Neural crest cell (in vitro differentiated cells): Measurements from ENCODE around the gene HSPA1A. TPM values are rescaled to one million over a fixed set of nuclear protein-coding genes. Genes with fewer than 3 reads are reported as not detected.
"Not testable (repeated sequence)": the region's sequence is repeated elsewhere in the genome, so short reads cannot be mapped to it uniquely, and the experiment has no call there.

Experiments
- DNase-seq: peaks from one replicate; pipeline ENCODE4 v3.0.0; 2021; ENCODE audit warnings: low read depth, mixed read lengths, low spot score
- H3K27ac Mint-ChIP-seq: one replicate; pipeline ENCODE4 v1.8.0; 2021; ENCODE audit warnings: mild to moderate bottlenecking, mixed read lengths; ENCODE audit not compliant: unreplicated experiment
- H3K27me3 Mint-ChIP-seq: 2 replicates; pipeline ENCODE4 v1.8.0; 2021; ENCODE audit warnings: low read depth, mild to moderate bottlenecking, mixed read lengths
- H3K36me3 Mint-ChIP-seq: 2 replicates; pipeline ENCODE4 v1.8.0; 2021; ENCODE audit warnings: low read depth, mild to moderate bottlenecking, mixed read lengths
- H3K4me1 Mint-ChIP-seq: 2 replicates; pipeline ENCODE4 v1.8.0; 2021; ENCODE audit warnings: mixed read lengths
- H3K4me3 Mint-ChIP-seq: one replicate; pipeline ENCODE4 v1.8.0; 2021; ENCODE audit warnings: mild to moderate bottlenecking, mixed read lengths
- H3K9me3 Mint-ChIP-seq: 2 replicates; pipeline ENCODE4 v1.8.0; 2021; ENCODE audit warnings: mixed read lengths
- CTCF ChIP-seq: fragments of 200-600 bp; sonication (generic); conservative IDR thresholded peaks from 2 replicates; pipeline ENCODE4 v1.5.0; 2021; ENCODE audit warnings: antibody characterized with exemption, mild to moderate bottlenecking
- total RNA-seq: library from RNA; stranded (reverse); gene quantifications from 2 replicates; pipeline ENCODE4 v1.2.1, GENCODE V29; 2021

HSPA1A gene
- total RNA-seq, 1 donor from 2014 or later: 72.3 TPM

- Mint-ChIP-seq H3K4me3 (peak overlapping the region; percentile 71), H3K9me3 (no peaks in the 10 kb centered on the region), H3K27me3 (no peaks in the 10 kb centered on the region), H3K36me3 (peaks cover 43% of the 10 kb centered on the region), H3K4me1 (peaks cover 41% of the 10 kb centered on the region), H3K27ac (no peak overlapping the region)
- no peak for DNase-seq
- no peak for TF ChIP-seq CTCF
Observed at GRCh38 chr6:31838968-31839367, 23.6 kb downstream of the HSPA1A start.

- not testable (repeated sequence) for H3K27ac Mint-ChIP-seq, H3K9me3 Mint-ChIP-seq, DNase-seq, H3K27me3 Mint-ChIP-seq
- peaks cover 34% of the 10 kb centered on the region for H3K4me1 Mint-ChIP-seq
- H3K4me3 Mint-ChIP-seq: peak overlapping the region; percentile 71
- H3K36me3 Mint-ChIP-seq: peaks cover 43% of the 10 kb centered on the region
Observed at GRCh38 chr6:31839779-31840126, 24.4 kb downstream of the HSPA1A start.

GRCh38 chr6:31842053-31842452 lies 26.7 kb downstream of the HSPA1A start:
- no peak for TF ChIP-seq CTCF
- Mint-ChIP-seq H3K4me3 (peak overlapping the region; percentile 65), H3K9me3 (no peaks in the 10 kb centered on the region), H3K4me1 (peaks cover 15% of the 10 kb centered on the region), H3K27me3 (no peaks in the 10 kb centered on the region), H3K36me3 (peaks cover 27% of the 10 kb centered on the region), H3K27ac (no peak overlapping the region)
- no peak for DNase-seq

- DNase-seq: no peak
- peaks cover 1% of the 10 kb centered on the region for H3K4me1 Mint-ChIP-seq
Observed at GRCh38 chr6:31844507-31844906, 29.2 kb downstream of the HSPA1A start.

GRCh38 chr6:31847276-31847978 lies 32.1 kb downstream of the HSPA1A start:
- no peak for DNase-seq
- Mint-ChIP-seq H3K27me3 (no peaks in the 10 kb centered on the region), H3K36me3 (peaks cover 3% of the 10 kb centered on the region), H3K4me1 (peaks cover 4% of the 10 kb centered on the region), H3K9me3 (no peaks in the 10 kb centered on the region), H3K27ac (no peak overlapping the region), H3K4me3 (no peak overlapping the region)
- no peak for TF ChIP-seq CTCF

More at GRCh38 chr6:31844507-31844906, 29.2 kb downstream of the HSPA1A start:
- Mint-ChIP-seq H3K9me3 (no peaks in the 10 kb centered on the region), H3K36me3 (peaks cover 14% of the 10 kb centered on the region), H3K27ac (no peak overlapping the region), H3K27me3 (no peaks in the 10 kb centered on the region), H3K4me3 (peak overlapping the region; percentile 57)
- TF ChIP-seq CTCF: no peak

GRCh38 chr6:31850765-31851484 lies 35.6 kb downstream of the HSPA1A start:
- Mint-ChIP-seq H3K9me3 (no peaks in the 10 kb centered on the region), H3K36me3 (peaks cover 13% of the 10 kb centered on the region), H3K4me3 (peak overlapping the region; percentile 1), H3K4me1 (peaks cover 4% of the 10 kb centered on the region), H3K27me3 (no peaks in the 10 kb centered on the region), H3K27ac (no peak overlapping the region)
- TF ChIP-seq CTCF: no peak
- DNase-seq: no peak
